HUDEP-2 (cell line): Measurements from ENCODE around the gene RPS13.
"Not testable (repeated sequence)": the region's sequence is repeated elsewhere in the genome, so short reads cannot be mapped to it uniquely, and the experiment has no call there.

Experiments
- DNase-seq, 76 experiments: peaks; one replicate each; lab custom pipeline; 2025; ENCODE audit not compliant: unreplicated experiment in 76 of 76; lab: John Stamatoyannopoulos, UW

The RPS13 gene

DNA sequence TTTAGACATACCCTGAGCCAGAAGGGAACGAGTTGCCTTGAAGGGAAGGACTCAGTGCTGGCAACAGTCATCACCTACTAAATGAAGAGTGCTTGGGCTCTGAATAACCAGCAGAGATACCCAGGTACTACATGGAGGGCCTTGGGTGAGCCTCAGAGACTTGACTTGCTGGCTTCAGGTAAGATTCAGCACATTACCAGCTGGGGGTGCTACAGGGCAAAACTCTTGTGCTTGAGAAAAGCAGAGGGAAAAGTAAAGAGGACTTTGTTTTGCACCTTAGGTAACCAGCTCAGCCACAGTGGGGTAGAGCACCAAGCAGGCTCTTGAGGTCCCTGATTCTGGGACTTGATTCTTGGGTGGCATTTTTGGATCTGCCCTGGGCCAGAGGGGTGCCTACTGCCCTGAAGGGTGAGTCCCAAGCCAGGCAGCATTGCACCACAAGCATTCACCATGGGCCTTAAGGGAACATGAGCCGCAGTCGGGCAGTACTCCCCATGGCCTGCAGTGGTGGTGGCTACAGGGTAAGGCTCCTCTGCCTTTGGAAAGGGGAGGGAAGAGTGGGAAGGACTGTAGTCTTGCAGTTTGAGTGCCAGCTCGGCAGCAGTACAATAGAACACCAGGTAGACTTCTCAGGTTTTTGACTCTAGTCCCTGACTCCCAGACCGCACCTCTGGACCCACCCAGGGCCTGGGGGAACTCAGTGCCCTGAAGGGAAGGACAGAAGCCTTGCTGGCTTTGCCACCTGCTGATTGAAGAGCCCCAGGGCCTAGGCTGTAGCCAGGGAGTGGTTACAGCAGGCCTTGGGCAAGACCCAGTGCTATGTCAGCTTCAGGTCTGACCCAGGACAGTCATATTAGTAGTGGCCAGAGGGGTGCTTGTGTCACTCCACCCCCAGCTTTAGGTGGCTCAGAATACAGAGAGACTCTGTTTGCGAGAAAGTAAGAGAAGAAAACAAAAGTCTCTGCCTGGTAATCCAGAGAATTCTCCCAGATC is 40.5 kb downstream of the RPS13 start:
- peak in 19 of 76 experiments; percentile 3 to 32 (median 16) for DNase-seq

DNA sequence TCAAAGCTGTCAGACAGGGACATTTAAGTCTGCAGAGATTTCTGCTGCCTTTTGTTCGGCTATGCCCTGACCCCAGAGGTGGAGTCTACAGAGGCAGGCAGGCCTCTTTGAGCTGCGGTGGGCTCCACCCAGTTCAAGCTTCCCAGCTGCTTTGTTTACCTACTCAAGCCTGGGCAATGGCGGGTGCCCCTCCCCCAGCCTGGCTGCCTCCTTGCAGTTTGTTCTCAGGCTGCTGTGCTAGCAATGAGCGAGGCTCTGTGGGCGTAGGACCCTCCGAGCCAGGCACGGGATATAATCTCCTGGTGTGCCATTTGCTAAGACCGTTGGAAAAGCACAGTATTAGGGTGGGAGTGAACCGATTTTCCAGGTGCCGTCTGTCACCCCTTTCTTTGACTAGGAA is 43.4 kb downstream of the RPS13 start:
- DNase-seq = not testable (repeated sequence)

DNA sequence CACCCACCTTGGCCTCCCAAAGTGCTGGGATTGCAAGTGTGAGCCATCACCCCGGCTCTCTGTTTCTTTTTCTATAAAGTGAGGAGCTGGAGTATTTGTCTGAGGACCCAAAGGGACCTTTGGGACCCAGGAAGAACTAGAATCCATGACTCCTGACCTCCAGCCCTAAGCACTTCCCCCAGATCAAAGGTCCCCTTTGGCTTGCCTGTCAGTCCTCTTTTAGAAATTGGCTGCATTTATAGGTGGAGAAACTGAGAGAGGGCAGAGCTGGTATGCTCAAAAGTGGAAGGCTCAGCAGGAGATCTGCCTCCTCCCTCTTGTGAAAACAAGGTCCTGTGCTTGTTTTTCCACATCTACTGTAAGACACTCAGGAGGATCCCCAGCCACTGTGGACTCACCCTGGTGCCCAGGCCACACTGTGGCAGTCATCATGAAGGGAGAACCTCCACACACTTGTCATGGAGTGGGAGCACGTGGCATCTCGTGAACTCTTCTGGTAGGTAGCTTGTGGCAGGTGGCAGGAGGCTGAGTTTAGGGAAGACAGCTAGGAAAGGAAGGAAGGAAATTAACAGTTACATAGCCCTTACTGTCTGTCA is 50.9 kb downstream of the RPS13 start:
- DNase-seq = no peak

DNA sequence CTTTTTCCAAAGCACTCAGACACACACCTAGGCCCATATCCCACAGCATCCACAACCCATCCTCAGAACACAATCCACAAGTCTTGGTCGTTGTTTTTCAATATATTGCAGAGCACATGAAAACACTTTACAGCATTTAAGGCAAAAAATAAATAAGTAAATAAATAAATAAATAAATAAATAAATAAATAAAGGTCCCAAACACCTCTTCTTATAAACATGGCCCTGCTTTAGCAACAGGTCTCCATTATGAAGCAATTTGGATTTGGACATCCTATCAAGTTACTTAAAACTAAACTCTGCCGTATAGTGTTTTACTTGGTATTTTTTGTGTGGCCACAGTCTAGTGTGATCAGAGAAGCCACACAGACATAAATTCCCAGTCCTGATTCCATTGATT is 52.5 kb downstream of the RPS13 start:
- no peak for DNase-seq
